GM12878 (cell line): ENCODE results near the gene TSKU.

Experiments
- ATF3 ChIP-seq: IDR thresholded peaks from 2 replicates; pipeline ENCODE4 v1.6.1; 2011; ENCODE audit warnings: low read depth, mild to moderate bottlenecking, low read length, moderate library complexity, borderline replicate concordance; ENCODE audit errors: extremely low read depth
- BCL11A ChIP-seq: IDR thresholded peaks from 2 replicates; pipeline ENCODE4 v1.6.1; 2011; ENCODE audit warnings: low read depth, low read length
- CHD4 ChIP-seq: fragments of 200-600 bp; sonication (generic); IDR thresholded peaks from 2 replicates; pipeline ENCODE4 v1.6.1; 2016; ENCODE audit warnings: mild to moderate bottlenecking
- CTCF ChIP-seq, 3 experiments: IDR thresholded peaks in 2 of 3; conservative IDR thresholded peaks in 1 of 3; 2 replicates each; pipeline ENCODE4 v1.5.1; 2011; ENCODE audit warnings: low read depth in 3 of 3, low read length in 3 of 3, mild to moderate bottlenecking in 3 of 3, control low read depth in 2 of 3, moderate library complexity in 2 of 3, inconsistent platforms in 1 of 3, mixed read lengths in 1 of 3; ENCODE audit not compliant: control insufficient read depth in 2 of 3, insufficient read depth in 1 of 3; ENCODE audit errors: extremely low read depth in 1 of 3
- FOS ChIP-seq: IDR thresholded peaks from 3 replicates; pipeline ENCODE4 v1.6.1; 2011; ENCODE audit warnings: borderline replicate concordance; ENCODE audit not compliant: insufficient read length; ENCODE audit errors: extremely low read depth
- HDAC2 ChIP-seq: fragments of 200-600 bp; sonication (generic); IDR thresholded peaks from 2 replicates; pipeline ENCODE4 v1.6.1; 2017
- KDM1A ChIP-seq: fragments of 200-600 bp; sonication (generic); IDR thresholded peaks from 2 replicates; pipeline ENCODE4 v1.6.1; 2016; ENCODE audit warnings: borderline replicate concordance
- POLR2A ChIP-seq: IDR thresholded peaks from 2 replicates; pipeline ENCODE4 v1.6.1; 2011; ENCODE audit warnings: low read depth, mild to moderate bottlenecking, low read length
- TF ChIP-seq, protein P1 (sequence below): IDR thresholded peaks from 2 replicates; pipeline ENCODE4 v1.6.1; 2012; ENCODE audit warnings: mild to moderate bottlenecking, low read depth, low read length
- TF ChIP-seq, protein P2 (sequence below): IDR thresholded peaks from 2 replicates; pipeline ENCODE4 v1.6.1; 2011; ENCODE audit warnings: low read depth, low read length, improper control_type of control experiment, borderline replicate concordance

- TF ChIP-seq BCL11A = no peak
- no peak for TF ChIP-seq POLR2A
- no peak for TF ChIP-seq CHD4
- TF ChIP-seq HDAC2 = no peak
- no peak for TF ChIP-seq CTCF (IDR thresholded peaks at IDR 0.05 in 2 of 3, conservative IDR thresholded peaks at IDR 0.05 in 1 of 3; ENCODE audit: control insufficient read depth in 2 of 3, extremely low read depth in 1 of 3, insufficient read depth in 1 of 3, low read depth in 3 of 3, low read length in 3 of 3)
- no peak for TF ChIP-seq KDM1A
- no peak for TF ChIP-seq FOS
- TF ChIP-seq ATF3 = no peak
- TF ChIP-seq, protein P1, sequence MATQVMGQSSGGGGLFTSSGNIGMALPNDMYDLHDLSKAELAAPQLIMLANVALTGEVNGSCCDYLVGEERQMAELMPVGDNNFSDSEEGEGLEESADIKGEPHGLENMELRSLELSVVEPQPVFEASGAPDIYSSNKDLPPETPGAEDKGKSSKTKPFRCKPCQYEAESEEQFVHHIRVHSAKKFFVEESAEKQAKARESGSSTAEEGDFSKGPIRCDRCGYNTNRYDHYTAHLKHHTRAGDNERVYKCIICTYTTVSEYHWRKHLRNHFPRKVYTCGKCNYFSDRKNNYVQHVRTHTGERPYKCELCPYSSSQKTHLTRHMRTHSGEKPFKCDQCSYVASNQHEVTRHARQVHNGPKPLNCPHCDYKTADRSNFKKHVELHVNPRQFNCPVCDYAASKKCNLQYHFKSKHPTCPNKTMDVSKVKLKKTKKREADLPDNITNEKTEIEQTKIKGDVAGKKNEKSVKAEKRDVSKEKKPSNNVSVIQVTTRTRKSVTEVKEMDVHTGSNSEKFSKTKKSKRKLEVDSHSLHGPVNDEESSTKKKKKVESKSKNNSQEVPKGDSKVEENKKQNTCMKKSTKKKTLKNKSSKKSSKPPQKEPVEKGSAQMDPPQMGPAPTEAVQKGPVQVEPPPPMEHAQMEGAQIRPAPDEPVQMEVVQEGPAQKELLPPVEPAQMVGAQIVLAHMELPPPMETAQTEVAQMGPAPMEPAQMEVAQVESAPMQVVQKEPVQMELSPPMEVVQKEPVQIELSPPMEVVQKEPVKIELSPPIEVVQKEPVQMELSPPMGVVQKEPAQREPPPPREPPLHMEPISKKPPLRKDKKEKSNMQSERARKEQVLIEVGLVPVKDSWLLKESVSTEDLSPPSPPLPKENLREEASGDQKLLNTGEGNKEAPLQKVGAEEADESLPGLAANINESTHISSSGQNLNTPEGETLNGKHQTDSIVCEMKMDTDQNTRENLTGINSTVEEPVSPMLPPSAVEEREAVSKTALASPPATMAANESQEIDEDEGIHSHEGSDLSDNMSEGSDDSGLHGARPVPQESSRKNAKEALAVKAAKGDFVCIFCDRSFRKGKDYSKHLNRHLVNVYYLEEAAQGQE = no peak
- TF ChIP-seq, protein P2, sequence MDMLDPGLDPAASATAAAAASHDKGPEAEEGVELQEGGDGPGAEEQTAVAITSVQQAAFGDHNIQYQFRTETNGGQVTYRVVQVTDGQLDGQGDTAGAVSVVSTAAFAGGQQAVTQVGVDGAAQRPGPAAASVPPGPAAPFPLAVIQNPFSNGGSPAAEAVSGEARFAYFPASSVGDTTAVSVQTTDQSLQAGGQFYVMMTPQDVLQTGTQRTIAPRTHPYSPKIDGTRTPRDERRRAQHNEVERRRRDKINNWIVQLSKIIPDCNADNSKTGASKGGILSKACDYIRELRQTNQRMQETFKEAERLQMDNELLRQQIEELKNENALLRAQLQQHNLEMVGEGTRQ = no peak
Measured at GRCh38 chr11:76762867-76763572, 20.1 kb upstream of the TSKU start.
